HG02763 (cell line): ENCODE measurements around the gene DDX3X.
"Not testable (repeated sequence)": the region's sequence is repeated elsewhere in the genome, so short reads cannot be mapped to it uniquely, and the experiment has no call there.

ENCODE experiments used
- ATAC-seq: cut with Tn5 transposase; IDR thresholded peaks from one replicate; pipeline ENCODE4 v1.9.1; 2021; ENCODE audit warnings: mild to moderate bottlenecking, moderate library complexity; ENCODE audit not compliant: unreplicated experiment

The DDX3X gene

GRCh38 chrX:41369152-41369551 lies 35.2 kb downstream of the DDX3X start:
- ATAC-seq: no peak

GRCh38 chrX:41371575-41371974 lies 37.6 kb downstream of the DDX3X start:
- ATAC-seq: not testable (repeated sequence)

GRCh38 chrX:41373989-41374606 lies 40.1 kb downstream of the DDX3X start:
- ATAC-seq: no peak

- ATAC-seq: no peak
Observed at GRCh38 chrX:41377624-41378023, 43.7 kb downstream of the DDX3X start.

GRCh38 chrX:41381685-41382084 lies 47.7 kb downstream of the DDX3X start:
- ATAC-seq: no peak

GRCh38 chrX:41382714-41383645 lies 49.0 kb downstream of the DDX3X start:
- no peak for ATAC-seq

GRCh38 chrX:41384051-41384705 lies 50.2 kb downstream of the DDX3X start:
- ATAC-seq: no peak

GRCh38 chrX:41386222-41386990 lies 52.4 kb downstream of the DDX3X start:
- no peak for ATAC-seq

GRCh38 chrX:41388543-41388942 lies 54.6 kb downstream of the DDX3X start:
- no peak for ATAC-seq

- no peak for ATAC-seq
Observed at GRCh38 chrX:41389311-41389888, 55.4 kb downstream of the DDX3X start.

- not testable (repeated sequence) for ATAC-seq
Observed at GRCh38 chrX:41390576-41390975, 56.6 kb downstream of the DDX3X start.

- ATAC-seq: no peak
Observed at GRCh38 chrX:41391606-41392005, 57.6 kb downstream of the DDX3X start.

GRCh38 chrX:41394293-41394692 lies 60.3 kb downstream of the DDX3X start:
- ATAC-seq: no peak

GRCh38 chrX:41397219-41397618 lies 63.3 kb downstream of the DDX3X start:
- ATAC-seq: no peak

GRCh38 chrX:41397768-41398167 lies 63.8 kb downstream of the DDX3X start:
- no peak for ATAC-seq

- not testable (repeated sequence) for ATAC-seq
Observed at GRCh38 chrX:41402556-41402955, 68.6 kb downstream of the DDX3X start.

GRCh38 chrX:41405551-41405950 lies 71.6 kb downstream of the DDX3X start:
- ATAC-seq: no peak

GRCh38 chrX:41406201-41406600 lies 72.2 kb downstream of the DDX3X start:
- ATAC-seq: no peak

GRCh38 chrX:41407816-41408215 lies 73.9 kb downstream of the DDX3X start:
- ATAC-seq: no peak

GRCh38 chrX:41408576-41408975 lies 74.6 kb downstream of the DDX3X start:
- ATAC-seq: no peak

GRCh38 chrX:41409006-41409405 lies 75.0 kb downstream of the DDX3X start:
- no peak for ATAC-seq
